GM12864 (cell line): ENCODE results near the gene ACER3.
"Not testable (repeated sequence)": the region's sequence is repeated elsewhere in the genome, so short reads cannot be mapped to it uniquely, and the experiment has no call there.

Source experiments
- DNase-seq: peaks from one replicate; pipeline ENCODE4 v3.0.0-alpha.2; 2011; ENCODE audit warnings: low read depth
- H3K4me3 ChIP-seq: 2 replicates; pipeline ENCODE4 v1.5.1; 2011; ENCODE audit warnings: mild to moderate bottlenecking, low read depth, low read length, control low read depth
- TF ChIP-seq, protein P1 (sequence below): IDR thresholded peaks from 2 replicates; pipeline ENCODE4 v1.5.1; 2011; ENCODE audit warnings: low read depth, mild to moderate bottlenecking, moderate library complexity, low read length, control low read depth, inconsistent platforms; ENCODE audit errors: missing control alignments

Gene ACER3

DNA sequence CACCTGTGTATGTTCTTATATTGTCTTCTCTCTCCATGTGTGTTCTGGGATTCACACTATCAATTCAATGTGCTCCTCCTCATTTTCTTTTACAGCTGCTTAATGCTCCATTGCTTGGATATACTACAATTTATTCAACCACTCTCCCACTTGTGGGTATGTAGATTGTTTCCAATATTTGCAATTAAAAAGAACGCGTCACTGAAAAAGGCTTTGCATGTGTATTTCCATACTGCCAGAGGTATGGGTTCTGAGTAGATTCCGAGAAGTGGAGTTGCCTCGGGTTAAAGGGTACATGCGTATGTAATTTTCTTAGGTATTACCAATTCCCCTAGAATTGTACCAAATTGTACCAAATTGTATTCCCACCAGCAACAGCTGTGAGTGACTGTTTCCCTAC is 199.1 kb downstream of the ACER3 start:
- TF ChIP-seq, protein P1, sequence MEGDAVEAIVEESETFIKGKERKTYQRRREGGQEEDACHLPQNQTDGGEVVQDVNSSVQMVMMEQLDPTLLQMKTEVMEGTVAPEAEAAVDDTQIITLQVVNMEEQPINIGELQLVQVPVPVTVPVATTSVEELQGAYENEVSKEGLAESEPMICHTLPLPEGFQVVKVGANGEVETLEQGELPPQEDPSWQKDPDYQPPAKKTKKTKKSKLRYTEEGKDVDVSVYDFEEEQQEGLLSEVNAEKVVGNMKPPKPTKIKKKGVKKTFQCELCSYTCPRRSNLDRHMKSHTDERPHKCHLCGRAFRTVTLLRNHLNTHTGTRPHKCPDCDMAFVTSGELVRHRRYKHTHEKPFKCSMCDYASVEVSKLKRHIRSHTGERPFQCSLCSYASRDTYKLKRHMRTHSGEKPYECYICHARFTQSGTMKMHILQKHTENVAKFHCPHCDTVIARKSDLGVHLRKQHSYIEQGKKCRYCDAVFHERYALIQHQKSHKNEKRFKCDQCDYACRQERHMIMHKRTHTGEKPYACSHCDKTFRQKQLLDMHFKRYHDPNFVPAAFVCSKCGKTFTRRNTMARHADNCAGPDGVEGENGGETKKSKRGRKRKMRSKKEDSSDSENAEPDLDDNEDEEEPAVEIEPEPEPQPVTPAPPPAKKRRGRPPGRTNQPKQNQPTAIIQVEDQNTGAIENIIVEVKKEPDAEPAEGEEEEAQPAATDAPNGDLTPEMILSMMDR: no peak
- H3K4me3 ChIP-seq: no peak overlapping the region
- no peak for DNase-seq

DNA sequence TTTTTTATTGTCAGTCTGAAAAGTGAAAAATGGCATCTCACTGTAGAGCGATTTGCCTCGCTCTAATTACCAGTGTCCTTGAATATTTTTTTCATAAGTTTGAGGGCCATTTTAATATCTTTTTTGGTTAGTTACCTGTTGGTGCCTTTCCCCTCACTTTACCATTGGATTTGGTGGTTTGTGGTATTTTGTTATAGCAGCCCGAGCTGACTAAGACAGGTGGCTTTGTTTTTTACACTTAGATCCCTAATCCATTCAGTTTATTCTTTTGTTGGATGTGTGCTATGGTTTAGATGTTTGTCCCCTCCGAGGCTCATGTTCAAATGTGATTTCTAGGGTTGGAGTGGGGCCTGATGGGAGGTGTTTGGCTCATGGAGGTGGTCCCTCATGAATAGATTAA is 199.5 kb downstream of the ACER3 start:
- no peak overlapping the region for H3K4me3 ChIP-seq
- no peak for DNase-seq
- TF ChIP-seq, protein P1: no peak

DNA sequence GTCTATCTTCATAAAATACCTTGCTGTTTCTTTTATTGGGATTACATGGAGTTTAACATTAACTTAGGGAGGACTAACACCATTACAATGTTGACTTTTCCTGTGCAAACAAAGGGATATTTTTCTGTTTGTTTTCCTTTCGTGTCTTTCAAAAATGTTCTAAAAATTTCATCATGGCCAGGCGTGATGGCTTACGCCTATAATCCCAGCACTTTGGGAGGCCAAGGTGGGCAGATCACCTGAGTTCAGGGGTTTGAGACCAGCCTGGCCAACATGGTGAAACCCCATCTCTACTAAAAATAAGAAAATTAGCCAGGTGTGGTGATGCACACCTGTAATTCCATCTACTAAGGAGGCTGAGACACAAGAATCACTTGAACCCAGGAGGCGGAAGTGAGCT is 200.5 kb downstream of the ACER3 start:
- not testable (repeated sequence) for H3K4me3 ChIP-seq, DNase-seq

DNA sequence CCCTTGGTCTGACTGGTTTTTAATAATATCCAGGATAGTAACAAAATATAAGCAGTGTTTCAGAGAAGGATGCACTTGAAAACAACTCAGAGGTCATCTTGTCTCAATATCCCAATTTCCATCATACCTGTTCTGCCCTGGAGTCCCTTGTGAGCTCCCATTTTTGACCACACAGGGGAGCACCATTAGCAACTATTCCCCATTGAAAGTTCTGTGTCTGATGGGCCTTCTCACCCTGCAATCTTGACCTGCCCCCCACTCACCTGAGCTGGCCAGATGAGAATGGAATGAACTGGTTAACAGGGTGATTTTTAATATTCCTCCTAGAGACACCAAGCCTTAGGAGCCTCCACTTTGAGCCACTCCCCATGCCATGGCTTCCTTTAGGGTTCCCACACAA is 202.2 kb downstream of the ACER3 start:
- TF ChIP-seq, protein P1: no peak
- no peak overlapping the region for H3K4me3 ChIP-seq
- DNase-seq: no peak

DNA sequence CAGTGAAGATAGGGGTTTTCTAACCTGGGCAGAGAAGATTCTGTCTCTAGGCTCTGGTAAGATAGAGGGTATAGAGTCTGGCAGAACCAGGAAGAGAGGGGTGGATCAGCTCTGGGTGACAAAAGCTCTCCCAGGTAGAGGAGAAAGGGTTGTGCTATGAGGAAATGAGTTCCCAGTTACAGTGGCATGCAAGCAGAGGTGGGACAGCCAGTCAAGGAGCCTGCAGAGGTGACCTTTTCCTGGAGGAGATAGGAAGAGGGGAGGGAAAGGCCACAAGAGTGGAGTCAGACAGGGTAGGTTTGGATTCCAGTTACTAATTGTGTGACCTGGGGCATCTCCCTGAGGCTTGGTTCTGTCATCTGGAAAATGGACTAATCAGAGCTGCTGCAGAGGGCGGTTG is 202.7 kb downstream of the ACER3 start:
- no peak for DNase-seq
- TF ChIP-seq, protein P1: no peak
- H3K4me3 ChIP-seq: no peak overlapping the region

DNA sequence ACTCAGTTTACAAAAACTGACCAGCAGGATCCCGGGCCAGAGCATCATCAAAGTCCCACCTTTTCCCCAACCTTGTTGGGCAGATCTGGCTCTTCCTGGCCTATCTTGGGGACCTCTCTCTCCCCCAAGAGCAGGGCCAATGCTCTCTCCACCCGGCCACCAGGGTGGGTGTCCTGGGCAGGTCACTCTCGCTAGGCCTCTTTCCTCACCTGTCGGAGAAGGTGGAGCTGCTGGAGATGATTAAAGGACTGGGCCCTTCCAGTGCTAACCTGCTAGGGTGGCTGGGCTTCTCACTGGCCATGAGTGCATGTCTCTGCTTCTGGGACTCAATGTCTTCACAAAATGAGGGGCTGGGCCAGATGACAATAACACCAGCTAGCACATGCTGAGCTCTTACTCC is 203.1 kb downstream of the ACER3 start:
- no peak for DNase-seq
- TF ChIP-seq, protein P1: no peak
- no peak overlapping the region for H3K4me3 ChIP-seq

DNA sequence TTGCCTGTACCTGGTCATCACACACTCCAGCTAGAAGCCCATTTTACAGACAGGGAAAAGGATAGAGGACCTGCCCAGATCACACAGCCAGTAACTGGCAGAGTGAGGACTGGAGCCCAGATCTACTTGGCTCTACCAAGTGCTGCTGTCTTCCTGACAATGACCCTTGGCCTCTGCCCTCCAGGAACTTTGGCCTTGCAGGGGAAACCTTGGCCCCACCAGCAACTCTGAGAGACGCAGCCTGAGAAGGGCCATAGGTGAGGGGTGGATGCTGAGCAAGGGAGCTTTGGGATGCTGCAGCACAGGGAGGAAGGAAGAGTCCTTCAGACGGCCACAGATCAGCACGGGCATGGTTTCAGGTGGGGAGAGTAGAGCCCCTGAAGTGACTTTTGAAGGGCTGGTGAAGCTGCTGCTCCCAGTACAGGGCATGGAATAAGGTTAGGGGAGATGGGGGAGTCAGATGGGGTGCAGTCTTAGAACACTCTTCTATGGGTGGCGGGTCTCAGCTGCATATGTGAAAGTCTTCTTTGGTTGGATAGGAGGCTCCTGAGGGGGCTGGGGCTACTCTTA is 204.0 kb downstream of the ACER3 start:
- no peak overlapping the region for H3K4me3 ChIP-seq
- TF ChIP-seq, protein P1: no peak
- no peak for DNase-seq
